ENCODE measurements around the gene FN3K.

DNA sequence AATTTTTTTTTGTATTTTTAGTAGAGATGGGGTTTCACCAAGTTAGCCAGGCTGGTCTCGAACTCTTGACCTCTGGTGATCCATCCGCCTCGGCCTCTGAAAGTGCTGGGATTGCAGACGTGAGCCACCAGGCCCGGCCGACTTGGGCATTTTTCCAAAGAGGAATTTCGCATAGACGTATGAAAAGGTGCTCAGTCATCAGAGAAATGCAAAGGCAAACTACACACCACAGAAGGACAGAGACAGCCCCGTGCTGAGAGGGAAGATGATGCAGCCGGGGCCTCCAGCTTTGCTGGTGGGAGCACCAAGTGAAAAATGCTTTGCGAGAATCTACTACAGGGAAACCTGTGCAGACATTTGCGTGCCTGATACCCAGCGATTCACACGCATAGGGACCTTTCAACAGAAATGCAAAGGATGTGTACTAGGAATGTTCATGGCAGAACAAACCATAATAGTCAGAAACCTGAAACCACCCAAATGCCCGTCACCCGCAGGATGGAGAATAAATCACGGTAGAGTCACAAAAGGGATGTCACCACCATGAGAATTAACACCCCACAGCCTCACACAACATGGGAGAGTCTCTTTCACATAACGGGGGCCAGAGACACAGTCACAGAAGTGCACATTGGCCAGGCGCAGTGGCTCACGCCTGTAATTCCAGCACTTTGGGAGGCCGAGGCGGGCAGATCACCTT lies 42.1 kb upstream of the FN3K start:
- TF ChIP-seq POLR2A (IDR thresholded peaks at IDR 0.05) (no peak), CTCF (IDR thresholded peaks at IDR 0.05 in 4 of 5, conservative IDR thresholded peaks at IDR 0.05 in 1 of 5) (no peak)

Measured in gastrocnemius medialis (tissue), 4 donors.